ENCODE measurements around the gene NOG. TPM values are rescaled to one million over a fixed set of nuclear protein-coding genes. Genes with fewer than 3 reads are reported as not detected.

The NOG gene
- total RNA-seq, result not detected

GRCh38 chr17:56593646-56594319 lies at the start of gene NOG:
Gene NOG, plus strand, starts transcription at chr17:56593699. Its CDS starts 525 bp downstream, at chr17:56594224.

Small RNAs within 50 kb of the gene (small RNA-seq; reads per million reads assigned to genes)
- gene RPL39P33, result 0 reads per million in 2 donors

Other genes starting within 250 kb of the NOG start
- under 1 TPM; 0.33 to 0.69 TPM for gene C17orf67, start 240.2 kb downstream of the NOG start, total RNA-seq
- gene DGKE, start 240.5 kb downstream of the NOG start, total RNA-seq, result 1 to 10 TPM in 1 of 2 donors, under 1 TPM in 1; 1.00 to 1.7 TPM